Tongue (tissue), 2 donors: Measurements from ENCODE around the gene NFKBIA. TPM values are rescaled to one million over a fixed set of nuclear protein-coding genes. Genes with fewer than 3 reads are reported as not detected.
A peak's percentile ranks its signal among the peaks of the same experiment; 100 is the strongest.
"Not testable (repeated sequence)": the region's sequence is repeated elsewhere in the genome, so short reads cannot be mapped to it uniquely, and the experiment has no call there.

Experiments used
- DNase-seq: peaks from one replicate; pipeline ENCODE4 v3.0.0-alpha.2; 2015
- total RNA-seq: library from RNA; depleted of rRNA; stranded (reverse); fragments of >200 nt; gene quantifications from one replicate; pipeline ENCODE4 v1.2.3, GENCODE V29; 2014

NFKBIA gene, protein sequence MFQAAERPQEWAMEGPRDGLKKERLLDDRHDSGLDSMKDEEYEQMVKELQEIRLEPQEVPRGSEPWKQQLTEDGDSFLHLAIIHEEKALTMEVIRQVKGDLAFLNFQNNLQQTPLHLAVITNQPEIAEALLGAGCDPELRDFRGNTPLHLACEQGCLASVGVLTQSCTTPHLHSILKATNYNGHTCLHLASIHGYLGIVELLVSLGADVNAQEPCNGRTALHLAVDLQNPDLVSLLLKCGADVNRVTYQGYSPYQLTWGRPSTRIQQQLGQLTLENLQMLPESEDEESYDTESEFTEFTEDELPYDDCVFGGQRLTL
- 145 TPM for total RNA-seq

- DNase-seq, result peak; percentile 95
Observed at GRCh38 chr14:35404449-35405303, at the start of gene NFKBIA. Gene NFKBIA, minus strand, starts transcription at chr14:35404749. Its CDS starts 105 bp downstream, at chr14:35404644.

GRCh38 chr14:35446450-35446849, 41.9 kb upstream of the NFKBIA start:
- DNase-seq, result no peak

DNA sequence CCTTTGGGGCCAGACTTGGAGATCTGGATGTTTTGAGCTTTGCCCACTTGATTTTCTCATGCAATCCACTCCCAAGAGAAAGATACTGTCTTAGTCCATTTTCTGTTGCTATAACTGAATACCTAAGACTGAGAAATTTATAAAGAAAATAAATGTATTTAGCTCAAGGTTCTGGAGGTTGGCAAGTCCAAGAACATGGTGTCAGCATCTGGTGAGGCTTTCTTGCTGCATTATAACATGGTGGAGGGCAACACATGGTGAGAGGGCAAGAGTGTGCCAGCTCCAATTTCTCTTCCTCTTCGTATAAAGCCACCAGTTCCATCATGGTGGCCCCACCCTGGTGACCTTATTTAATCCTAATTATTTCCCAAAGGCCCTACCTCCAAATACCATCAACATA, 39.6 kb upstream of the NFKBIA start:
- DNase-seq, result no peak

- no peak for DNase-seq
Observed at GRCh38 chr14:35441160-35441559, 36.6 kb upstream of the NFKBIA start.

- no peak for DNase-seq
Observed at GRCh38 chr14:35438910-35439713, 34.6 kb upstream of the NFKBIA start.

DNA sequence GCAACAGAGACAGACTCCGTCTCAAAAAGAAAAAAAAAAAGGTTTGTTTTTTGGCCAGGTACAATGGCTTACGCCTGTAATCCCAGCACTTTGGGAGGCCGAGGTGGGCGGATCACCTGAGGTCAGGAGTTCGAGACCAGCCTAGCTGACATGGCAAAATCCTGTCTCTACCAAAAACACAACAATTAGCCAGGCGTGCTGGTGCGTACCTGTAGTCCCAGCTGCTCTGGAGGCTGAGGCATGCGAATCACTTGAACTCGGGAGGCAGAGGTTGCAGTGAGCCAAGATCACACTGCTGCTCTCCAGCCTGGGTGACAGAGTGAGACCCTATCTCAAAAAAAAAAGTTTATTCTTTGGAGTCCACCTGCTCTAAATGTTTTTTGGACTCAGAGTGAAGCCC, 33.9 kb upstream of the NFKBIA start:
- not testable (repeated sequence) for DNase-seq

GRCh38 chr14:35435177-35435576, 30.6 kb upstream of the NFKBIA start:
- DNase-seq, result no peak

DNA sequence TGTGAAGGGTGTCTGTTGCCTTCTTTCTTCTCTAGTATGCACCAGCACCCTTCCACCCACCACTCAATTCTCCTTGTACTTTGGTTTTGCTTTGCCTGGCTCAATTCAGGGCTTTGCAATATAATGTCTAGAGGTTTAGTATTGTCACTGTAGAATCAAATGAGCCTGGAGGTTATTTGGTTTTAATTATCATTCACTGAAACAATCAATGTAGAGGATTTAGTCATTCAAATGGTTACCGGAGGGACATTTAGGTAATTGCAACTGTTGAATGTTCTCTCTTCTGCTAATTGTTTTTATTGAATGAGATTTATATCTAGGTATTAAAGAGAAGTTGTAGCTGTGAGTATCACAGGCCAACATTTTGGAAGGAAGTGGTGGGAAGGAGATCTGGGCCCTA, 29.3 kb upstream of the NFKBIA start:
- DNase-seq, result no peak

DNA sequence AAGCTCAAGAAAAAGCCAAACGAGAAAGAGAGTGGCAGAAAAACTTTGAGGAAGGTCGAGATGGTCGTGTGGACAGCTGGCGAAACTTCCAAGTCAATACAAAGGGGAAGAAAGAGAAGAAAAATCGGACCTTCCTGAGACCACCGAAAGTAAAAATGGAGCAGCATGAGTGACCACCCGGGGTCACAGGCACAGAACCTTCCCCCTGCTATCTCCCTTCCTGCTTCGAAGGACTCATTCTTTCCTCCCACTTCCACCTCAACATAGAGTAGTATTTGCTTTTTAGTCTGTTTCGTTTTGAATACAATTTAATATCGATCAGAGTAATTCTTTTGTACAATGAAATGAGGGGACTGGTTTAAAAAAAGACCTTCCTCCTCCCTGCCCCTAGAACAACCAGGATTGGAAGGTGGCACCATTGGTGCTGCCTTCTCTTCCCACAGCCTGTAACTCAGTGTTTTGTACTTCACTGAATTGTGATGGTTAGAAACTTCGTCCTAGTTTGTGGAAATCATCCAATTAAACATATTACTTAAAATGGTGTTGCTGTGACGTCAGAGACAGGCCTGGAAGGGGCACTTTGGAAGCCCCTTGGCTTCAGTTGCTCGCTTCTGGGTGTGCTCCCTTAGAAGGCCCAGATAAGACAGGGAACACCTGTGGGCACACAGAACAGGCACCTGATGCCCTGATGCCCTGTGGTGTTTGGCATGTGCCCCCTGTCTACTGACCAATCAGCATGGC, 26.1 kb upstream of the NFKBIA start:
- DNase-seq, result no peak

GRCh38 chr14:35429951-35430350, 25.4 kb upstream of the NFKBIA start:
- DNase-seq, result no peak

DNA sequence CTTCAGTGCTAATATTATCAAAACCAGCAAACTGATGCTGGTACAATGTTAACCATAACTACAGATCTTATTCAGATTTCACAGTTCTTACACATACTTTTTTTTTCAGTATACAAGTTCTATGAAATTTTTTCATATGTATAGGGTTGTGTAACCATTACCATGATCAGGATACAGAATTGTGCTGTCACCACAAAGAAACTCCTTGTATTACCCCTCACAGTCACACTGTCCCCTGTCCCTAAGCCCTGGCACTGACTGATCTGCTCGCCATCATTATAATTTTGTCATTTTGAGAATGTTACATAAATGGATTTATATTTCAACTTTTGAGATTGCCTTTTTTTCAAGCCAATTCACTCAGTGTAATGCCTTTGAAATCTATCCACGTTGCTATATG, 21.3 kb upstream of the NFKBIA start:
- DNase-seq, result no peak

DNA sequence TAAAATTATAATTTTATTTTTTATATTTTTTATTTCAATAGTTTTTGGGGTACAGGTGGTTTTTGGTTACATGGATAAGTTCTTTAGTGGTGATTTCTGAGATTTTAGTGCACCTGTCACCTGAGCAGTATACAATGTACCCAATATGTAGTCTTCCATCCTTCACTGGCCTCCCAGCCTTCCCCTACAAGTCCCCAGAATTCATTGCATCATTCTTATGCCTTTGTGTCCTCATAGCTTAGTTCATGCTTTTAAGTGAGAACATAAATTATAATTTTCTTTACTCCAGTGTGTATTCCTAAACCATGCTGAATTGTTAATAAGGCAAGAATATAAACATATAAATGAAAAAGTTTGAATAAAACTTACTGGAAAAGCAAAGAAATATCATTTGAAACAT, 19.1 kb upstream of the NFKBIA start:
- DNase-seq, result no peak

GRCh38 chr14:35420036-35420811, 15.7 kb upstream of the NFKBIA start:
- DNase-seq, result no peak

GRCh38 chr14:35419429-35419841, 14.9 kb upstream of the NFKBIA start:
- no peak for DNase-seq

- DNase-seq, result no peak
Observed at GRCh38 chr14:35418093-35418492, 13.5 kb upstream of the NFKBIA start.

GRCh38 chr14:35416108-35416750, 11.7 kb upstream of the NFKBIA start:
- no peak for DNase-seq

DNA sequence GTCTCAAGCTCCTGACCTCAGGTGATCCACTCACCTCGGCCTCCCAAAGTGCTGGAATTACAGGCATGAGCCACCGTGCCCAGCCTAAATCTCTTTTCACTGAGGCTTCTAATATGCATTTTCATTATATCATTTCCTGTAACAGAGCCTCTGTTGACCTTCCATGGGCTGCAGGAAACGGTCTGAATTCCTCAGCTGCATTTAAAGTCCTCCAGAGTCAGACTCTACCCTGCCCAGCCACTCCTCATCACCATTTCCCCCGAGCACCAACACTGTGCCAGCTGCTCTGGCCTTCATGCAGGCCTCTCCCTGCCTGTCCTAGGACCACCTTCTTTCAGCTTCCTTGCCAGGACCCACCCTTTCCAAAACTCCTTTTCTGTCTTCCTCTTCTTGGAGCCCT, 9.8 kb upstream of the NFKBIA start:
- DNase-seq, result no peak

DNA sequence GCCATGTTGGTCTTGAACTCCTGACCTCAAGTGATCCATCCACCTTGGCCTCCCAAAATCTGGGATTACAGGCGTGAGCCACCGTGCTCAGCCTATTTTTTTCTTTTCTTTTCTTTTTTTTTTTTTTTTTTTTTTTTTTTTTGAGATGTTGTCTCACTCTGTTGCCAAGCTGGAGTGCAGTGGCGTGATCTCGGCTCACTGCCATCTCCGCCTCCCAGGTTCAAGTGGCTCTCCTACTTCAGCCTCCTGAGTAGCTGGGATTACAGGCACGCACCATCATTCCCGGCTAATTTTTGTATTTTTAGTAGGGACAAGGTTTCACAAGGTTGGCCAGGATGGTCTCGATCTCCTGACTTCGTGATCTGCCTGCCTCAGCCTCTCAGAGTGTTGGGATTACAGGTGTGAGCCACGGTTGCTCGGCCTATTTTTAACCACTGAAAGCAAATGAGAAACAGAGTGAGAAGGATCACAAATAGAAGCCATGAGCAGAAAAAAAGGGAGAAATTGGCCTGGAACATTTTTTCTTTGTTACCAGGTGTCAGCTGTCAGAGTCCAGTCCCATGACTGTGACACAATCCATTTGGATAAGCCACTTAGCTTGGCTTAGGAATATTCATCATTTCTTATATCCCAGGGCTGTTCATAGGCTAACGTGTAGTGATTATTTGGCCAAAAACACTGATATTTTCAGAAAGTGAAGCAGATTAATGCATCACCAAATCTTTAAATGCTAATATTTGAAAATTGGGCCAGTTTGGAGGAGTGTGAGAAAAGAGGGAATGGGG, 7.9 kb upstream of the NFKBIA start:
- DNase-seq, result peak; percentile 31

DNA sequence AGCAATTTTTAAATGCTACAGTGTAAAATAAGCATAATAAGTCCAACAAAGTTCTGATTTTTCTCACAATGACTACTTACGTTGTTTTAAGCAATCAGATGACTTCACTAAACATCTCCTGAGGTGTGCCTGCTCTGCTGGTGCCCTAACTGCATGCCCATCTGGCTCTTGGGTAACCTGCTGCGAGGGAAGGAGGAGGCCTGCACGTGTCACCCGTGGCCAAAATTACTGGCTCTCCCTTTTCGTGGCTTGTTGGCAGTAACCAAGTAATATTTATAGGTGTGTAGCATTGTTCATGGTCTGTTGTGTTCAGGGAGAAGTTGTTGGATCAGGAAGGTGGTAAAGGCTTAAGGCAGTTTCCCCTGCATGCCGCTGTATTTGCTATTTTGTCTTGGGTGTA, 6.3 kb upstream of the NFKBIA start:
- DNase-seq, result no peak

DNA sequence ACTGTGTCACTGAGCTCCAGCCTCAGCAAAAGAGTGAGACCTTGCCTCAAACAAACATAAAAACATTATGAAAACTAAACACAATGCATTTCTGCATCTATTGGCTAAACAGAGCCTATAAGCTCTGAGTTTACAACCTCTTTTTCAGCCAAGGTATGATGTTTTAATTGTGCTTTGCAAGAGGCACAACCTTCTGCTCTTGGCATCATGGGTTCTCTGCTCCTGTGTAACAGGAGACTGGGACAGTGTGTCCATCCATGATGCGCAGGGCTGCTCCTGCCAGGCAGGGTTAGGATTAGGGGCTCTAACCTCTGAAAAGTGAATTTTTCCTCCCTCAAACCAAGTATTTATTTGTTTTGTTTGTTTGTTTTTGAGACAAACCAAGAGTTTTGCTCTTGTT, 5.0 kb upstream of the NFKBIA start:
- DNase-seq, result no peak
